Activated B cell treated with CpG ODN at 0.5 μM for 24 hours (primary cell): ENCODE measurements around the gene CUL3. TPM values are rescaled to one million over a fixed set of nuclear protein-coding genes. Genes with fewer than 3 reads are reported as not detected.

Experiments
- ATAC-seq: fragments of 200-7000 bp; cut with Tn5 transposase; one replicate; pipeline ENCODE4 v1.10.0; 2021; ENCODE audit warnings: low read depth, mild to moderate bottlenecking, moderate library complexity
- CTCF ChIA-PET: fragments of 350-600 bp; sonication (Branson Sonifier 250); formaldehyde crosslinking; loops from one replicate; lab custom pipeline; 2021; ENCODE audit warnings: antibody characterized with exemption; lab: Charles Lee
- POLR2A ChIA-PET: fragments of 350-600 bp; sonication (Branson Sonifier 250); formaldehyde crosslinking; loops from one replicate; lab custom pipeline; 2021; ENCODE audit warnings: antibody characterized with exemption; lab: Charles Lee
- DNase-seq: peaks from one replicate; pipeline ENCODE4 v3.0.0; 2022
- H3K27ac Mint-ChIP-seq: one replicate; pipeline ENCODE4 v1.8.0; 2020; ENCODE audit warnings: mixed read lengths
- H3K27me3 Mint-ChIP-seq: one replicate; pipeline ENCODE4 v1.8.0; 2021; ENCODE audit warnings: mixed read lengths
- H3K36me3 Mint-ChIP-seq: one replicate; pipeline ENCODE4 v1.8.0; 2021; ENCODE audit warnings: low read depth, mixed read lengths
- H3K4me1 Mint-ChIP-seq: one replicate; pipeline ENCODE4 v1.8.0; 2021; ENCODE audit warnings: mixed read lengths
- H3K4me3 Mint-ChIP-seq: one replicate; pipeline ENCODE4 v1.8.0; 2020; ENCODE audit warnings: mild to moderate bottlenecking, mixed read lengths
- H3K9me3 Mint-ChIP-seq: one replicate; pipeline ENCODE4 v1.8.0; 2020; ENCODE audit warnings: mixed read lengths
- intact Hi-C: fragments of 100-400 bp; cut with micrococcal nuclease; formaldehyde crosslinking; loops from one replicate; pipeline ENCODE4 v1.15.1; 2024
- total RNA-seq: library from RNA; stranded (reverse); gene quantifications from 2 replicates; pipeline ENCODE4 v1.2.3, GENCODE V29; 2022
- TF ChIP-seq, protein P1 (sequence below): fragments of 200-600 bp; IDR thresholded peaks from one replicate; pipeline ENCODE4 v1.8.0; 2022; ENCODE audit warnings: antibody characterized with exemption, mild to moderate bottlenecking

The CUL3 gene
- total RNA-seq, 1 donor from 2014 or later: 114 TPM

DNA sequence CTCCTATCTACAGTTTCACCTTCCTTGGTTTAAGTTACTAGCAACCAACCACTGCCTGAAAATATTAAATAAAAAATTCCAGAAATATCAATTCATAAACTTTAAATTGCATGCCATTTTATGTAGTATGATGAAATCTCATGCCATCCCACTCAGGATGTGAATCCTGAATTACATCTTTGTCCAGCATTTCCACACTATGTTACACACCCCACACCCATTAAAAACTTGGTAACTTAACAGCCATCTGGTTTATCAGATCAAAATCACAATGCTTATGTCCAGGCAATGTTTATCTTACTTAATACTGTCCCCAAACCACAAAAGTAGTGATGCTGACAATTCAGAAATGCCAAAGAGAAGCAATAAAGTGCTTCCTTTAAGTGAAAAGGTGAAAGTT lies 21.6 kb downstream of the CUL3 start:
- no peak overlapping the region for H3K27ac Mint-ChIP-seq

DNA sequence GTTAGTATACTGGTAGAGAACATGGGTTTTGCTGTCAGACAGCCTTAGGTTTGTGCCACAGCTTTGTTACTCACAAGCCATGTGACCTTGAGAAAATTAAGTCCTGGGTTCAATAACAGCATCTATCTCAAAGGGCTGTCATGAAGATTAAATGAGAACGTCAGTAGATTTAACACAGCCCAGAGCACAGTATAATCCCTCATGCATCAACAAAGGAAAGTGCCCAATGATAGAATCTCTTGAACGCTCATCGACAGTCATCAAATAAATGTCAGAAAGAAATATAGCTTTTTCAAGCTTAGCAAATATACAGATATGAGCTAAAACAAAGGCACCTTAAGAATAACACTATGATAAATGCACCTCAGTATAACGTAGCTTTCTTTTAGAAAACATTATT lies 22.3 kb downstream of the CUL3 start:
- H3K27ac Mint-ChIP-seq: no peak overlapping the region
- TF ChIP-seq, protein P1, sequence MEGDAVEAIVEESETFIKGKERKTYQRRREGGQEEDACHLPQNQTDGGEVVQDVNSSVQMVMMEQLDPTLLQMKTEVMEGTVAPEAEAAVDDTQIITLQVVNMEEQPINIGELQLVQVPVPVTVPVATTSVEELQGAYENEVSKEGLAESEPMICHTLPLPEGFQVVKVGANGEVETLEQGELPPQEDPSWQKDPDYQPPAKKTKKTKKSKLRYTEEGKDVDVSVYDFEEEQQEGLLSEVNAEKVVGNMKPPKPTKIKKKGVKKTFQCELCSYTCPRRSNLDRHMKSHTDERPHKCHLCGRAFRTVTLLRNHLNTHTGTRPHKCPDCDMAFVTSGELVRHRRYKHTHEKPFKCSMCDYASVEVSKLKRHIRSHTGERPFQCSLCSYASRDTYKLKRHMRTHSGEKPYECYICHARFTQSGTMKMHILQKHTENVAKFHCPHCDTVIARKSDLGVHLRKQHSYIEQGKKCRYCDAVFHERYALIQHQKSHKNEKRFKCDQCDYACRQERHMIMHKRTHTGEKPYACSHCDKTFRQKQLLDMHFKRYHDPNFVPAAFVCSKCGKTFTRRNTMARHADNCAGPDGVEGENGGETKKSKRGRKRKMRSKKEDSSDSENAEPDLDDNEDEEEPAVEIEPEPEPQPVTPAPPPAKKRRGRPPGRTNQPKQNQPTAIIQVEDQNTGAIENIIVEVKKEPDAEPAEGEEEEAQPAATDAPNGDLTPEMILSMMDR: no peak
- no peak overlapping the region for H3K4me3 Mint-ChIP-seq
- intact Hi-C loops: loop anchor here (1.0 to 5.0 kb wide), 2 partner anchors 8 to 41 kb away; no protein-coding TSS in a partner anchor
- ChIA-PET POLR2A (interaction anchor here (0.6 to 0.7 kb wide), 2 partner anchors 41 to 817 kb away, joined by 3 read pairs; no protein-coding TSS in a partner anchor), CTCF (no interaction called here)
- H3K36me3 Mint-ChIP-seq: peaks cover 33% of the 10 kb centered on the region
- DNase-seq (no peak), ATAC-seq (no peak)
- no peaks in the 10 kb centered on the region for H3K27me3 Mint-ChIP-seq
- H3K9me3 Mint-ChIP-seq: peaks cover 5% of the 10 kb centered on the region
- H3K4me1 Mint-ChIP-seq: peaks cover 34% of the 10 kb centered on the region

More for the DNA sequence above, 21.6 kb downstream of the CUL3 start:
- TF ChIP-seq, protein P1: no peak
- peaks cover 5% of the 10 kb centered on the region for H3K9me3 Mint-ChIP-seq
- ChIA-PET CTCF (no interaction called here), POLR2A (no interaction called here)
- no peak for ATAC-seq
- H3K4me1 Mint-ChIP-seq: peaks cover 33% of the 10 kb centered on the region
- H3K36me3 Mint-ChIP-seq: peaks cover 31% of the 10 kb centered on the region
- no peak for DNase-seq
- no peaks in the 10 kb centered on the region for H3K27me3 Mint-ChIP-seq
- intact Hi-C loops: loop anchor here (1.0 to 5.0 kb wide), 2 partner anchors 8 to 41 kb away; no protein-coding TSS in a partner anchor
- no peak overlapping the region for H3K4me3 Mint-ChIP-seq

DNA sequence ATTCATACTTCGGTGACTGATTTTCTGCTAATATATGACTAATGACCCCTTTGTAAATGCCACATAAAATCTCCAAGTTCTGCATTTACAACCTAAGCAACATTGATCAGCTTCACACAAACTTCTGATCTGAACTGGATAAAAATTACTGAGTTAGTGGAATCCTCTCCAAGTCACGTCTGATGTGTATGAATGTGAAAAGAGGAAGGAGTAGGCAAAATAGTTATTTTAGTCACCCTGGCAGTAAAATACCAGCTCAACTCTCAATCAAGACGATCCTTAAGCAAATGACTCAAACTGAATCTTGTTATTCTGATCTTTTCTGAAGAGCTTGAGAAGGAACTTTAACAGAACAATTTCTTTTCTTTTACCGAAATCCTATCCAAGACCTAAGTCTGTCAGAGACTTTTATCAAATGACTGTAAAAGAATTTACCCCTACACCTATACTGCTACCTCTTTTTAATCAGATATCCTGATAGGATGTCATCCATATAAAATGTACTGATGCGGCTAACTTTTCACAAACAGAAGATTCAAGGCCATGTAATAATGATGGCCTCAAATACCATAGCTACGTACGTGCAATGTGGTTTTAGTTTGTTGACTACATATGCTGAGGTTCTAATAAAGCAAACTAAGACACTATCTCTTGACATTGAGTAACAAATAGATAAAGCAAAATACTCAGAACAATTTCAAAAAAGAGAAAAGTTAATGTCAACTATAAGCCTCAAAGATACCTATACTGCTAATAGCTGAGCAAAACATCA lies 23.7 kb downstream of the CUL3 start:
- ChIA-PET CTCF (interaction anchor here (1.3 kb wide), 1 partner anchor 90 kb away, joined by 6 read pairs; no protein-coding TSS in a partner anchor), POLR2A (interaction anchor here (2.1 kb wide), 1 partner anchor 24 kb away, joined by 6 read pairs; the partner anchor contains the start of gene CUL3)
- Mint-ChIP-seq H3K27me3 (no peaks in the 10 kb centered on the region), H3K4me1 (peaks cover 26% of the 10 kb centered on the region), H3K4me3 (no peak overlapping the region), H3K9me3 (peaks cover 2% of the 10 kb centered on the region), H3K36me3 (peaks cover 25% of the 10 kb centered on the region), H3K27ac (no peak overlapping the region)
- peak; percentile 61 for ATAC-seq
- no peak for DNase-seq
- TF ChIP-seq, protein P1: no peak
- intact Hi-C loops: loop anchor here (1.0 to 5.0 kb wide), 2 partner anchors 18 to 39 kb away; no protein-coding TSS in a partner anchor

DNA sequence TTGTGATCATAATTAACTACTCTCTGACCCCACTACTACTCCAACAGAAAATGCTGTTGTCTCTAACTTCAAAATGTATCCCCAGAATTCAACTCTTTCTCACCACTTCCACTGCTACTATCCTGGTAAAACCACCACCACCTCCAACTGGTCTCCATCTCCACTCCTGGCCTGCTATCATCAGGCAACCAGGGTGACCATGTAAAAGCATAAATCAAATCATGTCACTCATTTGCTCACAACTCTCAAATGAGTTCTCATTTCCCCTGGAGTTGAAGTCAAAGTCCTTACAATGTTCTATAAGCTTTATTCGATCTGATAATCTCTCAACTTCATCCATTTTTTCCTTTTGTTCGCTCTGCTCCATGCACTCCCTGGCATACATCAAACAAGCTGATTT lies 24.6 kb downstream of the CUL3 start:
- DNase-seq (no peak), ATAC-seq (no peak)
- intact Hi-C loops: loop anchor here (5.0 kb wide), 1 partner anchor 38 kb away; no protein-coding TSS in a partner anchor
- POLR2A ChIA-PET: interaction anchor here (0.7 to 2.1 kb wide), 4 partner anchors 24 to 40 kb away, joined by 3 to 8 read pairs (median 5); partner anchors contain the start of gene CUL3
- Mint-ChIP-seq H3K4me1 (peaks cover 26% of the 10 kb centered on the region), H3K4me3 (no peak overlapping the region), H3K27me3 (no peaks in the 10 kb centered on the region), H3K36me3 (peaks cover 25% of the 10 kb centered on the region), H3K9me3 (no peaks in the 10 kb centered on the region), H3K27ac (no peak overlapping the region)
- TF ChIP-seq, protein P1: no peak
- CTCF ChIA-PET: interaction anchor here (0.6 kb wide), 1 partner anchor 70 kb away, joined by 3 read pairs; no protein-coding TSS in a partner anchor

DNA sequence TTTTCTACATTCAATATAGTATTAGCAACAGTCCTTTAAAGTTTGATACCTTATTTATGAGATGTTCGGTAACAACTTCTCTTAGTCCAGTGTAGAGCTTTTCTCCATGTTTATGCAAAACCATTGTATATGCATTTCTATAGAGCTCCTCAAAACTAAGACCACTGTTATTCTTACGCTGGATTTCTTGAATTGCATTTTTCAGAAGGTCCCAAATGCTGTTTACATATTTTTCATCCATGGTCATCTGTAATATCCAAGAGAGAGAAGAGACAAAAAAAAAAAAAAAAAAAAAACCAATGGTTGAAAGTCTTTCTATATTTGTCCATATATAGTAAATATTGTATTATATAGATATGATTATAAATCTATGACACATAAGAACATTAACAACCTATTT lies 27.6 kb downstream of the CUL3 start:
- H3K4me1 Mint-ChIP-seq: peaks cover 34% of the 10 kb centered on the region
- H3K4me3 Mint-ChIP-seq: no peak overlapping the region
- ChIA-PET POLR2A (interaction anchor here (0.7 kb wide), 1 partner anchor 113 kb away, joined by 3 read pairs; no protein-coding TSS in a partner anchor), CTCF (no interaction called here)
- ATAC-seq: no peak
- no peak for DNase-seq
- TF ChIP-seq, protein P1: no peak
- H3K27me3 Mint-ChIP-seq: no peaks in the 10 kb centered on the region
- no peaks in the 10 kb centered on the region for H3K9me3 Mint-ChIP-seq
- peaks cover 40% of the 10 kb centered on the region for H3K36me3 Mint-ChIP-seq
- no peak overlapping the region for H3K27ac Mint-ChIP-seq
- intact Hi-C loops: loop anchor here (2.0 kb wide), 1 partner anchor 17 kb away; no protein-coding TSS in a partner anchor
